IMR-90 (cell line): ENCODE results near the gene PRSS53. TPM values are rescaled to one million over a fixed set of nuclear protein-coding genes. Genes with fewer than 3 reads are reported as not detected.

Source experiments
- ATAC-seq: fragments of 200-7000 bp; cut with Tn5 transposase; 2 replicates; pipeline ENCODE4 v1.9.1; 2020; ENCODE audit warnings: low read depth, mild to moderate bottlenecking, moderate library complexity
- BruUV-seq: library from RNA; stranded (reverse); fragments of 400-500 nt; replicated peaks from 2 replicates; lab custom pipeline; 2021; lab: Mats Ljungman, UMichigan
- CTCF ChIA-PET: fragments of 300-600 bp; formaldehyde crosslinking; extraction: SDS; loops from one replicate; lab custom pipeline; 2021; ENCODE audit warnings: antibody characterized with exemption; lab: Yijun Ruan, JAX
- POLR2A ChIA-PET: fragments of 300-600 bp; sonication (Branson Sonifier 250); formaldehyde crosslinking; loops from one replicate; lab custom pipeline; 2022; ENCODE audit warnings: antibody characterized with exemption; ENCODE audit not compliant: unreplicated experiment; lab: Charles Lee
- DNase-seq: peaks from one replicate; pipeline ENCODE4 v3.0.0; 2013
- H2AFZ ChIP-seq: replicated peaks from 2 replicates; pipeline ENCODE3; 2013; ENCODE audit warnings: low read length, mild to moderate bottlenecking; ENCODE audit not compliant: poor library complexity
- H2AK5ac ChIP-seq: 2 replicates; pipeline ENCODE4 v1.6.1; 2013; ENCODE audit warnings: low read depth, low read length, inconsistent platforms
- H2AK9ac ChIP-seq: replicated peaks from 2 replicates; pipeline ENCODE3; 2013; ENCODE audit warnings: mild to moderate bottlenecking, low read depth, low read length, moderate library complexity; ENCODE audit not compliant: poor library complexity
- H2BK120ac ChIP-seq: 2 replicates; pipeline ENCODE4 v1.6.1; 2013; ENCODE audit warnings: low read depth, low read length, inconsistent platforms
- H2BK15ac ChIP-seq: 3 replicates; pipeline ENCODE4 v1.6.1; 2013; ENCODE audit warnings: low read depth, low read length, inconsistent platforms
- H2BK20ac ChIP-seq: 2 replicates; pipeline ENCODE4 v1.6.1; 2013; ENCODE audit warnings: low read depth, mild to moderate bottlenecking, inconsistent platforms, low read length, moderate library complexity
- H2BK5ac ChIP-seq: 2 replicates; pipeline ENCODE4 v1.6.1; 2013; ENCODE audit warnings: mild to moderate bottlenecking, low read depth, low read length, inconsistent platforms; ENCODE audit not compliant: poor library complexity, severe bottlenecking
- H3K14ac ChIP-seq: replicated peaks from 2 replicates; pipeline ENCODE4 v1.6.1; 2013; ENCODE audit warnings: low read depth, low read length, inconsistent platforms
- H3K18ac ChIP-seq: 2 replicates; pipeline ENCODE4 v1.6.1; 2013; ENCODE audit warnings: low read depth, low read length, control low read depth
- H3K23ac ChIP-seq: 2 replicates; pipeline ENCODE4 v1.6.1; 2013; ENCODE audit warnings: low read depth, low read length, inconsistent platforms
- H3K27ac ChIP-seq: 2 replicates; pipeline ENCODE4 v1.5.1; 2013; ENCODE audit warnings: mild to moderate bottlenecking, control low read depth, low read length; ENCODE audit not compliant: insufficient read depth
- H3K27me3 ChIP-seq: 2 replicates; pipeline ENCODE4 v1.6.1; 2013; ENCODE audit warnings: low read length; ENCODE audit not compliant: control insufficient read depth, insufficient read depth
- H3K36me3 ChIP-seq: 2 replicates; pipeline ENCODE4 v1.6.1; 2013; ENCODE audit warnings: low read length, mixed read lengths; ENCODE audit not compliant: control insufficient read depth, insufficient read depth
- H3K4ac ChIP-seq: 2 replicates; pipeline ENCODE4 v1.6.1; 2013; ENCODE audit warnings: low read depth, low read length, inconsistent platforms
- H3K4me1 ChIP-seq: 2 replicates; pipeline ENCODE4 v1.6.1; 2013; ENCODE audit warnings: low read length, mixed read lengths; ENCODE audit not compliant: control insufficient read depth, insufficient read depth
- H3K4me2 ChIP-seq: 2 replicates; pipeline ENCODE4 v1.6.1; 2013; ENCODE audit warnings: low read depth, mild to moderate bottlenecking, control low read depth, low read length, moderate library complexity
- H3K4me3 ChIP-seq: 2 replicates; pipeline ENCODE4 v1.5.1; 2013; ENCODE audit warnings: low read depth, mild to moderate bottlenecking, control low read depth, low read length, moderate library complexity; ENCODE audit not compliant: insufficient read depth
- H3K56ac ChIP-seq: 2 replicates; pipeline ENCODE4 v1.6.1; 2013; ENCODE audit warnings: low read length, inconsistent platforms; ENCODE audit not compliant: insufficient read depth; ENCODE audit errors: extremely low read depth
- H3K79me1 ChIP-seq, 2 experiments: 2 replicates each; pipeline ENCODE4 v1.6.1; 2013; ENCODE audit warnings: low read length in 2 of 2, inconsistent platforms in 1 of 2, low read depth in 1 of 2
- H3K9ac ChIP-seq: 2 replicates; pipeline ENCODE4 v1.6.1; 2013; ENCODE audit warnings: low read depth, low read length, control low read depth
- H3K9me1 ChIP-seq: 2 replicates; pipeline ENCODE4 v1.6.1; 2013; ENCODE audit warnings: low read length, inconsistent platforms; ENCODE audit not compliant: insufficient read depth
- H3K9me3 ChIP-seq: 2 replicates; pipeline ENCODE4 v1.6.1; 2013; ENCODE audit warnings: low read length; ENCODE audit not compliant: control insufficient read depth, insufficient read depth
- H4K20me1 ChIP-seq: 2 replicates; pipeline ENCODE4 v1.6.1; 2013; ENCODE audit warnings: low read length, inconsistent platforms; ENCODE audit not compliant: insufficient read depth
- H4K5ac ChIP-seq: 2 replicates; pipeline ENCODE4 v1.6.1; 2013; ENCODE audit warnings: mild to moderate bottlenecking, low read depth, low read length, control low read depth
- H4K8ac ChIP-seq, 2 experiments: 2 replicates each; pipeline ENCODE4 v1.6.1; 2013; ENCODE audit warnings: low read depth in 2 of 2, low read length in 2 of 2, control low read depth in 1 of 2, inconsistent platforms in 1 of 2
- H4K91ac ChIP-seq: 2 replicates; pipeline ENCODE4 v1.6.1; 2013; ENCODE audit warnings: low read depth, low read length, inconsistent platforms; ENCODE audit not compliant: insufficient read depth
- BHLHE40 ChIP-seq: fragments of 150-350 bp; IDR thresholded peaks from 2 replicates; pipeline ENCODE4 v1.6.1; 2016; ENCODE audit warnings: mild to moderate bottlenecking, low read depth, low read length
- CEBPB ChIP-seq: IDR thresholded peaks from 2 replicates; pipeline ENCODE4 v1.6.1; 2012; ENCODE audit warnings: low read depth, low read length, improper control_type of control experiment
- MAZ ChIP-seq: IDR thresholded peaks from 2 replicates; pipeline ENCODE4 v1.6.1; 2012; ENCODE audit warnings: low read depth, mild to moderate bottlenecking, low read length, improper control_type of control experiment, moderate library complexity, borderline replicate concordance
- RAD21 ChIP-seq: IDR thresholded peaks from 2 replicates; pipeline ENCODE4 v1.6.1; 2012; ENCODE audit warnings: low read length, improper control_type of control experiment
- SMC3 ChIP-seq: fragments of 150-350 bp; IDR thresholded peaks from 2 replicates; pipeline ENCODE4 v1.6.1; 2016; ENCODE audit warnings: low read depth, mild to moderate bottlenecking, antibody characterized with exemption, low read length, moderate library complexity
- WGBS, 2 experiments: methylation state at CpG; one replicate each; pipeline versions ENCODE4 v1.1.5 to v1.1.7; 2013; ENCODE audit warnings: missing lambda C conversion rate in 2 of 2; ENCODE audit not compliant: insufficient read length in 1 of 2; ENCODE audit errors: extremely low coverage in 2 of 2; 5-methylcytosine and 5-hydroxymethylcytosine counted together
- dilution Hi-C: fragments of 300-500 bp; cut with HindIII; formaldehyde crosslinking; loops from one replicate; pipeline ENCODE4 v1.14.3; 2018; ENCODE audit warnings: low sequenced_read_pairs; ENCODE audit not compliant: unreplicated experiment
- in situ Hi-C: fragments of 300-500 bp; cut with MboI; formaldehyde crosslinking; loops from 3 replicates; pipeline ENCODE4 v1.14.3; 2019; ENCODE audit warnings: low sequenced_read_pairs, inconsistent platforms, mixed read lengths
- intact Hi-C: fragments of 100-400 bp; cut with micrococcal nuclease; formaldehyde crosslinking; loops from 2 replicates; pipeline ENCODE4 v1.10.0; 2022
- polyA plus RNA-seq, 3 experiments: library from polyadenylated mRNA; depleted of rRNA; stranded (reverse); fragments of >200 nt; gene quantifications; 2 replicates each; pipeline ENCODE4 v1.2.3, GENCODE V29; 2012; ENCODE audit warnings: low replicate concordance in 1 of 3
- total RNA-seq: library from RNA; depleted of rRNA; stranded (reverse); fragments of >200 nt; gene quantifications from 2 replicates; pipeline ENCODE4 v1.2.3, GENCODE V29; 2012
- TF ChIP-seq, protein P1 (sequence below): fragments of 150-350 bp; IDR thresholded peaks from 2 replicates; pipeline ENCODE4 v1.6.1; 2017; ENCODE audit warnings: mild to moderate bottlenecking, antibody characterized with exemption, low read length, low read depth
- TF ChIP-seq, protein P2 (sequence below): conservative IDR thresholded peaks from 2 replicates; pipeline ENCODE4 v1.5.1; 2012; ENCODE audit warnings: mild to moderate bottlenecking, low read depth, low read length, improper control_type of control experiment
- TF ChIP-seq, protein P3 (sequence below): fragments of 150-350 bp; IDR thresholded peaks from 2 replicates; pipeline ENCODE4 v1.6.1; 2016; ENCODE audit warnings: low read depth, mild to moderate bottlenecking, low read length, moderate library complexity, borderline replicate concordance

The PRSS53 gene
- total and polyA plus RNA-seq, 2 of the 4 experiments (the other 2 are of a cell fraction): 0.72 to 5.9 TPM

DNA sequence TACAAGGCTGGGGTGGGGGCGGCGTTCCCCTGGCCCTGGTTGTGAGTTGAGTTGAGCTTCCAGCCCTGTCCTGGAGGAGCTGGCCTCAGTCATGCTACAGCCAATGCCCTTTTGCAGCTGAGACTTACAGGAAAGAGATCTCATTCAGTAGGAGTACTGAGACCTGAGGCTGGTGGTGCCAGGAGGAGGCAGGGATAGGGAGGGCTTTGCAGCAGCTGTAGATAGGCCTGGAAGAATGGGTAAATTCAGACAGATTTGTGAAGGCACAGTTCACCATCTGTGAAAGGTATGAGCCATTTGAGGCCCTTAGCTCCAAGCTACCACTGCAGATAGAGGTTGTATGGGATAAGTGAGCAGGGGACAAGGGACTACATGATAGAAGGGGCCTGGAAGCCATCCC lies 49.8 kb downstream of the PRSS53 start:
- Histone ChIP-seq H3K9me3 (no peaks in the 10 kb centered on the region), H3K23ac (no peak overlapping the region), H2AK5ac (no peak overlapping the region), H2AK9ac (no peak overlapping the region), H3K4me2 (no peak overlapping the region), H3K56ac (no peak overlapping the region), H4K91ac (no peak overlapping the region), H3K79me1 (peaks cover 14 to 25% of the 10 kb centered on the region in 2 experiments), H3K4ac (no peak overlapping the region), H4K5ac (no peak overlapping the region), H2AFZ (no peak overlapping the region), H3K4me1 (peaks cover 6% of the 10 kb centered on the region), H2BK120ac (no peak overlapping the region), H4K20me1 (peaks cover 10% of the 10 kb centered on the region), H3K27ac (no peak overlapping the region), H3K18ac (no peak overlapping the region), H3K36me3 (peaks cover 42% of the 10 kb centered on the region), H3K4me3 (no peak overlapping the region), H2BK20ac (no peak overlapping the region), H3K9ac (no peak overlapping the region), H2BK15ac (no peak overlapping the region), H3K14ac (no peak overlapping the region), H3K9me1 (peaks cover 12% of the 10 kb centered on the region; the same call in 1 of the 2 replicates), H2BK5ac (no peak overlapping the region), H3K27me3 (no peaks in the 10 kb centered on the region), H4K8ac (no peak overlapping the region)
- POLR2A ChIA-PET: no interaction called here
- in situ Hi-C loops: no loop called here
- no CpG with 5 or more reads among the region's 2 CpGs for WGBS, 2 experiments
- DNase-seq (no peak), ATAC-seq (no peak)
- no TSS peak for BruUV-seq
- intact Hi-C loops: no loop called here
- TF ChIP-seq CEBPB (no peak), SMC3 (no peak), BHLHE40 (no peak), RAD21 (no peak), MAZ (no peak)
- TF ChIP-seq, protein P1, sequence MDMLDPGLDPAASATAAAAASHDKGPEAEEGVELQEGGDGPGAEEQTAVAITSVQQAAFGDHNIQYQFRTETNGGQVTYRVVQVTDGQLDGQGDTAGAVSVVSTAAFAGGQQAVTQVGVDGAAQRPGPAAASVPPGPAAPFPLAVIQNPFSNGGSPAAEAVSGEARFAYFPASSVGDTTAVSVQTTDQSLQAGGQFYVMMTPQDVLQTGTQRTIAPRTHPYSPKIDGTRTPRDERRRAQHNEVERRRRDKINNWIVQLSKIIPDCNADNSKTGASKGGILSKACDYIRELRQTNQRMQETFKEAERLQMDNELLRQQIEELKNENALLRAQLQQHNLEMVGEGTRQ: no peak
- TF ChIP-seq, protein P2, sequence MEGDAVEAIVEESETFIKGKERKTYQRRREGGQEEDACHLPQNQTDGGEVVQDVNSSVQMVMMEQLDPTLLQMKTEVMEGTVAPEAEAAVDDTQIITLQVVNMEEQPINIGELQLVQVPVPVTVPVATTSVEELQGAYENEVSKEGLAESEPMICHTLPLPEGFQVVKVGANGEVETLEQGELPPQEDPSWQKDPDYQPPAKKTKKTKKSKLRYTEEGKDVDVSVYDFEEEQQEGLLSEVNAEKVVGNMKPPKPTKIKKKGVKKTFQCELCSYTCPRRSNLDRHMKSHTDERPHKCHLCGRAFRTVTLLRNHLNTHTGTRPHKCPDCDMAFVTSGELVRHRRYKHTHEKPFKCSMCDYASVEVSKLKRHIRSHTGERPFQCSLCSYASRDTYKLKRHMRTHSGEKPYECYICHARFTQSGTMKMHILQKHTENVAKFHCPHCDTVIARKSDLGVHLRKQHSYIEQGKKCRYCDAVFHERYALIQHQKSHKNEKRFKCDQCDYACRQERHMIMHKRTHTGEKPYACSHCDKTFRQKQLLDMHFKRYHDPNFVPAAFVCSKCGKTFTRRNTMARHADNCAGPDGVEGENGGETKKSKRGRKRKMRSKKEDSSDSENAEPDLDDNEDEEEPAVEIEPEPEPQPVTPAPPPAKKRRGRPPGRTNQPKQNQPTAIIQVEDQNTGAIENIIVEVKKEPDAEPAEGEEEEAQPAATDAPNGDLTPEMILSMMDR: no peak
- TF ChIP-seq, protein P3, sequence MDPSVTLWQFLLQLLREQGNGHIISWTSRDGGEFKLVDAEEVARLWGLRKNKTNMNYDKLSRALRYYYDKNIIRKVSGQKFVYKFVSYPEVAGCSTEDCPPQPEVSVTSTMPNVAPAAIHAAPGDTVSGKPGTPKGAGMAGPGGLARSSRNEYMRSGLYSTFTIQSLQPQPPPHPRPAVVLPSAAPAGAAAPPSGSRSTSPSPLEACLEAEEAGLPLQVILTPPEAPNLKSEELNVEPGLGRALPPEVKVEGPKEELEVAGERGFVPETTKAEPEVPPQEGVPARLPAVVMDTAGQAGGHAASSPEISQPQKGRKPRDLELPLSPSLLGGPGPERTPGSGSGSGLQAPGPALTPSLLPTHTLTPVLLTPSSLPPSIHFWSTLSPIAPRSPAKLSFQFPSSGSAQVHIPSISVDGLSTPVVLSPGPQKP: no peak
- CTCF ChIA-PET: no interaction called here
- dilution Hi-C loops: no loop called here
